Putamen (tissue), 1 donor: ENCODE data around the gene ATP4B.
"Not testable (repeated sequence)": the region's sequence is repeated elsewhere in the genome, so short reads cannot be mapped to it uniquely, and the experiment has no call there.

ENCODE experiments used
- DNase-seq: peaks from one replicate; pipeline ENCODE4 v3.0.0-alpha.2; 2016; ENCODE audit warnings: low spot score

Gene ATP4B

DNA sequence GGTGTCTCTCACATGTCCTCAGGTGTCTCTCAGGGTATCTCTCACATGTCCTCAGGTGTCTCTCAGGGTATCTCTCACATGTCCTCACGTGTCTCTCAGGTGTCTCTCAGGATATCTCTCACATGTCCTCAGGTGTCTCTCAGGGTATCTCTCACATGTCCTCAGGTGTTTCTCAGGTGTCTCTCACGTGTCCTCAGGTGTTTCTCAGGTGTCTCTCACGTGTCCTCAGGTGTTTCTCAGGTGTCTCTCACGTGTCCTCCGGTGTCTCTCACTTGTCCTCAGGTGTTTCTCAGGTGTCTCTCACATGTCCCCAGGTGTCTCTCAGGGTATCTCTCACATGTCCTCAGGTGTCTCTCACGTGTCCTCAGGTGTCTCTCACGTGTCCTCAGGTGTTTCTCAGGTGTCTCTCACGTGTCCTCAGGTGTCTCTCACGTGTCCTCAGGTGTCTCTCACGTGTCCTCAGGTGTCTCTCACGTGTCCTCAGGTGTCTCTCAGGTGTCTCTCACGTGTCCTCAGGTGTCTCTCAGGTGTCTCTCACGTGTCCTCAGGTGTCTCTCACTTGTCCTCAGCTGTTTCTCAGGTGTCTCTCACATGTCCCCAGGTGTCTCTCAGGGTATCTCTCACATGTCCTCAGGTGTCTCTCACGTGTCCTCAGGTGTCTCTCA is 33.2 kb downstream of the ATP4B start:
- not testable (repeated sequence) for DNase-seq

DNA sequence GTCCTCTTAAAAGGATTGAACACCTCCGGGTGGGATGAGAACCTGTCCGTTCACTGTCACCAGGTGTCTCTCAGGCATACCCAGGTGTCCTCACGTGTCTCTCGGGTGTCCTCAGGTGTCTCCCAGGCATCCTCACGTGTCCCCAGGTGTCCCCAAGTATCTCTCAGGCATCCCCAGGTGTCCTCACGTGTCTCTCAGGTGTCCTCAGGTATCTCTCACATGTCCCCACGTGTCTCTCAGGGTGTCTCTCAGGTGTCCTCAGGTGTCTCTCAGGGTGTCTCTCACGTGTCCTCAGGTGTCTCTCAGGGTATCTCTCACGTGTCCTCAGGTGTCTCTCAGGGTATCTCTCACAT is 33.8 kb downstream of the ATP4B start:
- no peak for DNase-seq

GRCh38 chr13:113623491-113624234 is 34.3 kb downstream of the ATP4B start:
- no peak for DNase-seq

GRCh38 chr13:113622791-113623490 is 35.1 kb downstream of the ATP4B start:
- no peak for DNase-seq

DNA sequence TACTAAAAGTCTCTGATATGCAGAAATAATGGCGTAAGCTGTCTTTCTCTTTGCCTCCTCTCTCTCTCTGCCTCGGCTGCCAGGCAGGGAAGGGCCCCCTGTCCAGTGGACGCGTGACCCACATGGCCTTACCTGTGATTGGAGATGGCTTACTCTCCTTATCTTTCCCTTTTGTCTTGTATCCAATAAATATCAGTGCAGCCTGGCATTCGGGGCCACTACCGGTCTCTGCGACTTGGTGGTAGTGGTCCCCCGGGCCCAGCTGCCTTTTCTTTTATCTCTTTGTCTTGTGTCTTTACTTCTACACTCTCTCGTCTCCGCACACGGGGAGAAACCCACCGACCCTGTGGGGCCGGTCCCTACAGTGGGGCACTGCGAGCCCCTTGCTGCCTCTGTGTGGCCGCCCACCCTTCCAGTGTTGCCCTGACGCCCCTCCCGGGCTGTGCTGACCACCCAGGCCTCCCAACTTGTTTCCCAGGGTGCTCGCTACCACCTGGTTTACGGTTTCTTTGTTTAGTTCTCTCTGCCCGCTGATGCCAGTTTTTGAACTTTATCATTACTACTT is 35.9 kb downstream of the ATP4B start:
- not testable (repeated sequence) for DNase-seq

GRCh38 chr13:113621498-113621897 is 36.5 kb downstream of the ATP4B start:
- not testable (repeated sequence) for DNase-seq

DNA sequence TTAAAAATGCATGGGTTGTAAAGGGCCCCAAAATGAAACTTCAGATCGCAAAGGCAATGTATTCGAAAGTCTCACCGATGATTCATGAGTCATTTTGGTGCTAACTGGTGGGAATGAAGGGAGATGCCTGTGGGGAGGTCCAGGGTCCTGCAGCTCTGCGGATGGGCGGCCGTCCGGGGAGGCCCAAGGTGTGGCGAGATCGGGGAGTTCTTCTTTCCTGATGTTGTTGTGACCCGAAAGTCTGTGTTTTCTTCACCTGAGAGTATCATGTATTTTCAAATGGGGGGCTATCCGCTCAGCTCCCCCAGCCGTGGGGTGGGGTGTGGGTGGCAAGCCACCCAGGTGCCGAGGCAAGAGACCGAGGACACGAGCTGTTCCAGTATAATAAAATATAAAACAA is 37.0 kb downstream of the ATP4B start:
- no peak for DNase-seq

DNA sequence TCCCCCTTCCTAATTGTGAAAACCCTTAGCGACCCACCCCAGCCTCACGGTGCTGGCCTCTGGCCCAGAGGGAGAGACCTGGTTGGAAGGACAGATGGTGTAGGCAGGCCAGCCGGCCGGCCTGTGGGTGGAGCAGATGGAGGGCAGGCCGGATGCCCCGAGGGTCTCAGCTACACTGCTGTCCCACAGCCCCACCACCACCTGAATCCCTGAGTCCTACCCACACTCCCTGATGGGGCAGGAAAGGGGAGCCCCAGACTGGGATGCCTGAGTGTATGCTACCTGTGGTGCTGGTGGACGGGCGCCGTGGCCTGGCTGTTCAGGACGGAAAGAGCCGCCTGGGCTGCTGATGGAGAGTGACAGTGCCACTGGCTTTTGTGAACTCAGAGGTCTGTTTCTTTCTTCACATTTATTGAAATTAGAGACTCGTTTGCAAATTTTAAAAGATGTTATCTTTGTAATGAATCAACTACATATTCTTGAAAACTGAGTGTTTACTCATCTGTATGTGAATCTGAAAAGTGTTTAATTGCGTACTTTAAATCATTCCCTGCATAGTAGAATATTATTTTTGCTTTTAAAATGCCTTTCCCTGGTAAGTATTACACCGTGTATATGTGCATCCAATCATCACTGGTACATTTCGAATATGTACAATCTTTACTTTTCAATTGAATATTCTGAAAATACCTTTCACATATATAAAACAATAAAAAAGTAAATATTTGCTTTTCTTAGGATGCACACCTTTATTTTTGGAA is 37.8 kb downstream of the ATP4B start:
- no peak for DNase-seq

- DNase-seq: no peak
These were observed 39.5 kb downstream of the ATP4B start for GRCh38 chr13:113618455-113618854.

- DNase-seq: no peak
These were observed 40.0 kb downstream of the ATP4B start for GRCh38 chr13:113617961-113618360.

GRCh38 chr13:113616991-113617749 is 40.8 kb downstream of the ATP4B start:
- DNase-seq: peak; percentile 56

DNA sequence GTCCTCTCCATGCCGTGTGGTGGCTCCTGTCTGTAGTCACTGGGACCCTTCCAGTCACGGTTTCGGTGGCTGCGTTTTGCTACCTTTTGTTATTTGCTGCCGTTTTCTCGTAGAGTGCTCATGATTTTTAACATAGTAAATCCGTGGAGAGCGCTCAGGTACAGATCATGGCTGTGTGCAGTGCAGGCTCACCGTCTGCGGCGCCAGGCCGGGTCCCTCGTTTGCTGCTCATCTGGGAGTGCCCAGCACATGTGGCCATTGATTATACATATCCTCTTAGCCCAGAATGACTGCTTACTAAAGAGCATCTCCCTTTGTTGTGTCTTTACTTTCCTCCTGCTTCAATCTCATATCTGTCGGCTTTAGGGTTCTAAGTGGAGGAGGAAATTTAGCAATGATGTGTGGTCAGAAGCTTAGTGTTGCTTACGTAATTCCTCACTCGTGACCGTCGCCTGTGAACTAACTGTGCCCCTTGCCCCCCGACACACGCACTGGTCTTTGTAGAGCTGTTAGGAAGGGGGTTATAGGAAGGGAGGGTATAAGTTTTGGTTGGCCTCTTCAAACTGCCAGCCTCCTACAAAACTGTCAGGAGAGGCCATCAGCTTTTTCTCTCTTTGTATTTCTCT is 41.6 kb downstream of the ATP4B start:
- no peak for DNase-seq

DNA sequence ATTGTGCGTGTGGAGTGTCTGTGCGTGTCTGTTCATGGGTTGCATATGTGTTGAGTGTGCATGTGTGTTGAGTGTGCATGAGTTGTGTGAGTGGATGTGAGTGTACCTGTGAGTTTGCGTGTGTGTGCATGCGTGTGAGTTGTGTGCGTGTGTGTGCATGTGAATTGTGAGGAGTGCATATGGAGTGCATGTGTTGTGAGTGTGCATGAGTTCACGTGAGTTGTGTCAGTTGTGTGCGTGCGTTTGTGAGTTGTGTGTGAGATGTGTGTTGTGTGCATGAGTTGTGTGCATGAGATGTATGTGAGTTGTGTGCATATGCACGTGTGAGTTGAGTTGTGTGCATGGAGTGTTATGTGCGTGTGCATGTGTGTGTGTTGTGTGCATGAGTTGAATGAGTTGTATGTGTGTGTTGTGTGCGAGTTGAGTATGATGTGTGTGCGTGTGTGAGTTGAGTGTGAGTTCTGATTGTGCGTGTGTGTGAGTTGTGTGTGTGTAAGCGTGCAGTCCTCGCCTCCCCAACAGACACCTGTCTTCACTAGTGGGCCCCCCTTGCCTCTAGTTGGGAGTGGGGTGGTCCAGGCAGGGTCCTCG is 44.1 kb downstream of the ATP4B start:
- DNase-seq: no peak

DNA sequence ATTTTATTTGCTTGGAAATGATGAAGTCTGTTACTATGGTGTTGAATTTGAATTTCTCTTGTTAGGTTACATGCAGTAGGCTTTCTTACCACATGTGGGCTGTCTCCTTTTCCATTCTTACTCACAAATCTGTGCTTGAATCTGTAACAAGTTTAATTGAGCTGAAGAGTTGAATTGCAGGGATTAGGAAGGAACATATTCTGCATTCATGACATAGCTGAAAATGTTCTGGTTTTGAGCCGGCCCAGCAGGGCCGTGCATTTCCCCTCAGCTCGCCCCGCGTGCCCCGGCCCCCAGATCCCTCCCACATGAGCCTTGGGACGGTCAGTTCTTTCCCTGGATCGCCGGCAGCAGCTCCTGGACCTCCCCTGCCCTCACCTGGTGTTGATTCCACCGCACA is 45.4 kb downstream of the ATP4B start:
- peak; percentile 39 for DNase-seq

DNA sequence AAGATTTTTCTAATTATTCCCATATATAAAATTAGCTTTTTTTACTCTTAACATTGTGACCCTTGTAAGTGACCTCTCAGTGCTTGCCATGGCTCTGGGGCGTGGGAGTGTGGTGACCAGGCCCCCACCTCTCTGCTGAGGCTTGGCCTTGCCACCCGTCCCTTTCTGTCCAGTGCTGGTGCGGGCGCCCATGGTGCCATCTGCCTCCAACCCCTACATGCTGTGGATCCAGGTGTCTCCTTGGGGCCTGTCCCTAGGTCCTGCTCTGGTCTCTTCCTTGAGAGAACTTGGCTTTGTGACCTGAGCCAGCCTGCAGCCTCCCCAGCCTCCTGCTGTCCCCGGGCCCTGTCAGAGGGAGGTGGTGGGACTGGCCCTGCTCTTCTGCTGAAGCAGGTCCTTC is 46.0 kb downstream of the ATP4B start:
- DNase-seq: no peak

GRCh38 chr13:113610266-113610665 is 47.7 kb downstream of the ATP4B start:
- no peak for DNase-seq

- DNase-seq: no peak
These were observed 48.4 kb downstream of the ATP4B start for GRCh38 chr13:113609616-113610015.

- DNase-seq: no peak
These were observed 48.9 kb downstream of the ATP4B start for GRCh38 chr13:113608967-113609533.

- DNase-seq: no peak
These were observed 49.9 kb downstream of the ATP4B start for GRCh38 chr13:113607889-113608635.
